GM18867 (cell line): ENCODE results near the gene PGBD1.

Source experiments
- ATAC-seq: cut with Tn5 transposase; IDR thresholded peaks from one replicate; pipeline ENCODE4 v1.9.1; 2021; ENCODE audit warnings: mild to moderate bottlenecking, moderate library complexity; ENCODE audit not compliant: unreplicated experiment

PGBD1 gene

DNA sequence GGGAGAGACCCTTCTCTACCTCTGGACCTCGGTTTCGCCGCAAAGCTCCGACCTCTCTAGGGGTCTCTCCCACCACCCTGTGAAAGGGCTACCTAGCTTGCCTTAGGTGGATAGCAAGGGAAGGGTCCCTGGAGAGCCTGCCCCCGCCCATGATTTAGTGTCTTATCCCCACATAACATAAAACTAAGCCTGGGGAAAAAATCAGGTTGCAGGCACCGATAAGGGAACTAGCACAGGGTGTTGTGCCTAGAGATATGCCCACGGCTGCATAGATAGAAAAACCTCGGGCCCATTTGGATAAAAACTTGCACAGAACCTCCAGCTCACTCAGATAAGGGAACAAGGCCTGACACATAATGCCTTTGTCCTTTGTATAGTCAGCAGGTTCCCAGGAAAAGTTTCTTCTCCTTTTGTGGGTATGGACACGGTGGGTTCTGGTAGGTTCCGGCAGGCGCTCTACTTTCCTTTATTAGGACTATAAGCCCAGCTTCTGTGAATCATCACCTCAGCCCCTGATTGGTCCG lies 53.7 kb downstream of the PGBD1 start:
- peak; percentile 1 for ATAC-seq

DNA sequence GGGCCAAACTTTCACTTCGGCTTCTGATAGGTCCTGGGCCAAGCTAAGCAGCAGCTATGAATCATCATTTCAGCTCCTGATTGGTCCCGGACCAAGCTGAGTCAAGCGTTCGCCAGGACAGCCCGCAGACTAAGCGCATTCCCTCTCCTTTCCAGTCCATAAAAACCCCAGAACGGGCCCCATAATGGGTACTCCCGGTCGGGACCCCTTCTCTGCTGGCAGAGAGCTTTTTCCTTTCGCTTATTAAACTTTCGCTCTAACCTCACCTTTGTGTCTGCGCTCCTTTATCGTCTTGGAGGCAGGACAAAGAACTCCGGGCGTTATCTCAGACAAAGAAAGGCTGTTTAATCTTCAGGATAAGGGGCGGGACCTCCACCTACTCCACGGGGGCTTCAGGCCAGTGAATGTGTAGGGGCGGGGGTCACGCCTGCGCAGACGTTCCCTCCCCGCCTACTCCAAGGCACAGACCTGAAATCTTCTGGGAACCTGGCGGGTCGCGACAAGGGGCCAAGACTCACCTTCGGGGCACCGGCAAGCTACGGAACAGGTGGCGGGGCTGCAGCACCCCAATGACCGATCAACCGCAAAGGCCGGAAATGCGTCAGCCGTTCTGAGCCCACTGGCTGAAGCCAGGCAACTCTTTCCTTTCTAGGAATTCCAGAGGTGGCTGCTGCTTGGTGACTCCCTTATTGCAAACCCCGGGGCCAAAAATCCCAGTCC lies 54.4 kb downstream of the PGBD1 start, which contains the start of gene ZSCAN31:
ZSCAN31 (minus strand) TSS at position 585 of the 720 bp plus-strand sequence. CDS start 6,465 bp downstream, outside the sequence.
- peak; percentile 90 for ATAC-seq

DNA sequence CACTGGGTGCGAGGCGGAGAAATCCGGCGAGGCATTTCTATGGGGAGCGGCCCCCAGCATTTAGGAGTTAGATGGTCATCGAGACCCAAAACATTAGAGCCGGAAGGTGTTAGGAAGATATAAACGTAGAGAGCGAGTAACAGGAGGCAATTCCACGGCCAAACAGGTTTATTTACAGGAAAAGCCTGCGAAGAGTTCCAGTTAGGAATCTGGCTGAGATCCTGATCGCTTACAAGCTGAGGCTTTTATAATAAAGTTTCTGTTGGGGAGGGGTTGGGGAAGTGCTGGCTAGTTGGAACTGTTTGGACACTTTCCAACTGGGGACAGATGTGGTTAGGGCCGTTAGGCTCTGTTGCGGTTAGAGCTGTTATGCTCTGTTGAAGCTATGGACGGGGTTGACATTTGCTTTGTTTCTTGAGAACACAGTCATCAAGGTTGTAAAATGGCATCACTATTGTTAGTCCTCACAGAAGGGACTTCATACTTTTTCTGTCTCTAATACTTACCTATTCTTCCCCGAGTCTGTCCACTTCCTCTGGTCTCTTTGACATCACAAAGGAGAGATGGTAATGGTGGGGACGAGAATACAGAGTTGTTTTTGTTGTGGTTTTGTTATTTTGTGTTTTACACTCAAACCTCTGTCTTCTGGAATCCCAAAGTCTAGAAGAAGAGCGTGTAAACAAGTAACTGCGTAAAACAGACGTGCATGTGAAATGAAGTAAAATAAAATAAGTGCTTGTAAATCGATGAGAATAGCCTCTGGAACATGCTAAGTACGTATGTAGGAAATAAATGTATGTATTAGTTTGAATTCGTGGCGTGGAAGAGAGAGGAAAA lies 55.1 kb downstream of the PGBD1 start:
- ATAC-seq, result peak; percentile 48

DNA sequence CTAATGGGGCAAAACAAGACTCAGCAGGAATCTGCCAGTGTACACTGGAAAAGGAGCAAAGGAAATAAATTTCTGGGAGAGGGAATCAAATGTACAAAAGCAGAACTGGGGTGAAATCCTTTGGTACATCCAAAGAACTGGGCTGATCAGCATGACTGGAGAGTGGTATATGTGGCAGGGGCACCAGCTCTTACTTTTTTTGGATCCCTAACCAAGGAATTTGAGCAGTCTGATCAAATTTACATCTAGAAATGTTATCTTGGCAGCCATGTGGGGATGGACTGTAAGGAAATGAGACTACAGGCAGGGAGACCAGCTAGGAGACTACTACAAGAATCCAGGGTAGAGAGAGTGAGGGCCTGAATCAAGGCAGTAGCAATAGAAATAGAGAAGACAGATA lies 55.7 kb downstream of the PGBD1 start:
- no peak for ATAC-seq

DNA sequence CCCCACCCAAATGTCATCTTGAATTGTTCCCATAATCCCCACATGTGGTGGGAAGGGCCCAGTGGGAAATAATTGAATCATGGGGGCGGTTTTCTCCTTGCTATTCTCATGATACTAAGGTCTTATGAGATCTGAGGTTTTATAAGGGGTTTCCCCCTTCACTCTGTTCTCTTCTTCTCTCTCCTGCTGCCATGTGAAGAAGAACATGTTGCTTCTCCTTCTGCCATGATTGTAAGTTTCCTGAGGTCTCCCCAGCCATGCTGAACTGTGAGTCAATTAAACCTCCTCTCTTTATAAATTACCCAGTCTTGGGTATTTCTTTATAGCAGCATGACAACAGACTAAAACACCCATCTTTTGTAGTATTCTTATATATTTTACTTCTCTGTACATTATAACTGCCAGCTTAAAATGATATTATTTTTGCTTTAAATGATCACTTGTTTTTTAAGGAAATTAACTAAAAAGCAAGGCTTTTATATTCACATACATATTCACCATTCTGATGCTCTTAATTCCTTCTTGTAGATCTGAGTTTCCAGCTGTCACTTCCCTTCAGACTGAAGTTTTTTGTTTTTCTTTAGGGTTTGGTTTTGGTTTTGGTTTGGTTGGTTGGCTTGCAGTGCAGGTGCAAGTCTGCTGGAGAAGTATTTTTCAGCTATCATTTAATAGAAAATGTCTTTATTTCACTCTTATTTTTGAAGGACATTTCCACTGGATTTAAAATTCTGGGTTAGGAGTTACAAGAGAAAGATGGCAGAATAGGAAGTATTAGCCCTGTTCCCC lies 59.1 kb downstream of the PGBD1 start:
- no peak for ATAC-seq

DNA sequence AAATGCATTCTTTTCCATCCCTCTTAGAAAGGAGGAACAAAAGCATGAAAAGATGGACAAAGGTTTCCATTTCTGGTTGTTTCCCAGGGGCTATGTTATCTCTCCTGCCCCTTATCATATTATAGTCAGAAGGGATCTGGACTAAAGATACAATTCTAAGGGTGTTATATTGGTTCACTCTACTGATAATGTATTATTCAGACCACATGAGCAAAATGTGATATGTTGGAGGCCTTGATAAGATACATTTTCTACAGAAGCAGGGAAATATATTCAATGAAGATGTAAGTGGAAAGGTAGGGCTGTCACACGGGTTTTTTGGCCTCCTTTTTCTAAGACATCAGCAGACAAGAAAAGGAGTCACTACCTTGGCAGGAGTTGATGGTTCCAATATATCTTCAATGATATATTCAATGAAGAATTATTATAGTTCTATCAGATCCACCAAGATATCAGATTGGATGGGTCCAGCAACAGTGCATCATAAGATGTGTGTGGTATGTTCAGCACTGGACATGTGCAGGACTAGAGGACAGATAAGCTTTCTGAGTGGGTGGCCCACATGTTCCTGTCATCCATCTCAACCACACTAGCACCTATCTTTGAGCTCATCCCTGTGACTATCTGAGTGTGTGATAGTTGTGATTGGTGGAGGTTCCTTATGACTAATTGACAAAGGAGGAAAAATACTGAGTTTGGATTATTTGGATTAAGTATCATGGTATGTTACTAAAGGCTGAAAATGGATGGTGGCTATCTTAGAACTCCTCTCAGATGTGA lies 62.7 kb downstream of the PGBD1 start:
- ATAC-seq, result no peak

DNA sequence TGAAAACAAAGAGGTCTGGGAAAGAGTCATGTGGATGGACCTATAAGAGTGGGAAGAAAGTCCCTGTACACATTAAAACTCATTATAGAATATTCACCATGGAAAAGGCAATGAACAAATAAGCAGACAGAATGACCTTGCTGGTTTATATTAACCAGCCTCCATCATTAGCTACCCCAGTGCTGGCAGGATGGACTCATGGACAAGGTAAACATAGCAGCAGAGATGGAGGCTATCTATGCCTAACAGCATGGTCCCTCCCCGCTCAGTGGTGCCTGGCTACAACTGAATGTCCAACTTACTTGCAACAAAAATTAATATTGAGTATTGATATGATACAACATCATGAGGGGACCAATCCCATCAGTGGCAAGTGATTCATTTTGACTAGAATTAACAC lies 63.8 kb downstream of the PGBD1 start:
- no peak for ATAC-seq

DNA sequence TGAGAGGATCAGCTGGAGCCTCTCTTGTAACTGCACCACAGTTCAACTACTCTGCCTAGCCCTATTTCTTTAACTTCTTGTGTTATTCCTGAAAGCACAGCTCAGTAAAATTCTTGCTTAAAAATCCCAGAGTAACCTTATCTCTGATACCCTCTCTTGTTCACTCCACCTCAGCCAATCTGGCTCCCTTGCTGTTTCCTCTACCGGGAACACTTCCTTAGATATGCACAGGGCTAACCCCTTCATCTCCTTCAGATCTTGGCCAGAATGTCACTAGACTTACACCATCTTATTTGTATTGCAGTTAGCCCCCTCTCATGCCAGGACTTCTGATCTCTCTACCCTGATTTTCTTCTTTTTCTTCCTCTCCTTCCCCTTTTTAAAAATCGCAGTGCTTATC lies 65.7 kb downstream of the PGBD1 start:
- no peak for ATAC-seq

DNA sequence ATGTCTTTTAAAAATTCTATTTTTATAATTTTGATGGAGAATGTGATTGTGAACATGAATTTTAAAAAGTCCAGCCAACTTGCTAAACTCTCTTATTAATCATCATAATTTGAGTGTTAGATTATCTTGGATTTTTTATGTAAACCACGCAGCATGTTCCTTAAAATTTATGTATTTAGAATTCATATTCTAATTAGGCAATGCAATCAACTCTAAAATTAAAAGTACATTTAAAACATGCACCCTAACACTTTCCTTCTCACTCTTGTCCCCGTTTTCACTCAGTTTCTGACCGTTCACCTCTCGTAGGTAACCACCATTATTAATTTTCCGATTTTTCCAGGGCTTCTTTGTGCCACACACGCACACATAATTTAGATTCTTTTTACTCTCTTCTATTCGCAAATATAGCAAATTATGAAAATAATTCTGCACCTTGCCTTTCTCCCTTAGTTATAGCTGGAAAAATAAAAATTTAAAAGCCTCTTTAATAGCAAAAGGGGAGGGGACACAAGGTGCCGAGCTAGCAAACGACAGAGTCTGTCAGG lies 68.0 kb downstream of the PGBD1 start:
- ATAC-seq, result peak; percentile 6

DNA sequence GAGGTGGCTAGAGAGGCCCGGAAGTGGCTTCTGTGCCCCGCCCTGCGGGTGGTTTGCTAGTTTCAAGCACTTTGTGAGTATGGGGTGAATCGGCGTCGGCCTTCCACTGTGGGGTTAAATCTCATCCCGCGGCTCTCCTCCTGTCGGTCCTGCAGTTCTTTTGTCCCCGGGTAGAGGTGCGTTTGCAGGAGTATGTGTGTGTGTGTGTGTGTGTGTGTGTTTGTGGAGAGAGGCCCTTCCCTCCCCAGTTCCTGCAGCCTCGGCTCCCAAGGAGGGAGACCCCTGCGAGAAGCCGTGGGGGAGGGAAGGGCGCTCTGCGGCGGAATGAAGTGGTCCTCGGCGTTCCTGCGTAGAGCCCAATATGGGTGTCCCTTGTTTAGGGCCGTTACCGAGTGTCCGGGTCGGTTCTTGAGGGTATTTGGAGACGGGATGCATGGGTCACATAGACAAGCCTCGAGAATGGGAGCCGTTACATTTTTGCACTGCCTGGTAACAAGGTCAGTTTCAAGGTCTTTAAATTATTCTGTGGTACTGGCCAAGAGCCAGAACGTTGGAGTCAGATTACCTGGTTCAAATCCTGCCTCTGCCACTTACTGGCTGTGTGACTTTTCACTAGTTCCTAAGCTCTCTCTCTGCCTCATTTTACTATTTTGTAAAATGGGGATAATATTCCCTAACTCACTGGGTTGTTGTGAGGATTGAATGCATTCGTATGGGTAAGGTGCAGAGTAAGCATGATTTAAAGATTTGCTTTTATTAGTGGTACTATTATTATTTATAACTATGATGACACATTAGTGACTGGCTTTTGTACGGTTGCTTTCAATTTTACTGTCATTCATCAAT lies 68.7 kb downstream of the PGBD1 start, which contains the start of gene ZKSCAN3:
ZKSCAN3 (plus strand) TSS at position 56 of the 846 bp plus-strand sequence. CDS start 9,640 bp downstream, outside the sequence.
- peak; percentile 98 for ATAC-seq

DNA sequence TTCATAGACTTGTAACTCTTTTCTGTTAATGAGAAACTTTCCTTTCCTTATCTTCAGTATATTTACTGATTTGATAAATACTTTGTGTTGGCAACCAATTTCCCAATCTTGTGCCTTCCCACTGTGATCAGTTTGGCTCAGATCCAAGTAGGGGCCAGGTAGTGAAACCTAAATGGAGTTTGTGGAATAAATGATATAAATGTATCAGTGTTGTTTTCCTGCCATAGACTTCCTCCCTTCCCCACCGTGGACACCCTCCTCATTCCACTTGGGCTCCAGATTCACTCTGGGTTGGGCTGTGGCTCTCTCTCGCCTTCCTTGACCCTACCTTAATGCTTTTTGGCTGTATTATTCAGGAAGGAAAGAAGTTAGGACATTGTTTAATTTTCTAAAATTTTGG lies 69.7 kb downstream of the PGBD1 start:
- no peak for ATAC-seq

DNA sequence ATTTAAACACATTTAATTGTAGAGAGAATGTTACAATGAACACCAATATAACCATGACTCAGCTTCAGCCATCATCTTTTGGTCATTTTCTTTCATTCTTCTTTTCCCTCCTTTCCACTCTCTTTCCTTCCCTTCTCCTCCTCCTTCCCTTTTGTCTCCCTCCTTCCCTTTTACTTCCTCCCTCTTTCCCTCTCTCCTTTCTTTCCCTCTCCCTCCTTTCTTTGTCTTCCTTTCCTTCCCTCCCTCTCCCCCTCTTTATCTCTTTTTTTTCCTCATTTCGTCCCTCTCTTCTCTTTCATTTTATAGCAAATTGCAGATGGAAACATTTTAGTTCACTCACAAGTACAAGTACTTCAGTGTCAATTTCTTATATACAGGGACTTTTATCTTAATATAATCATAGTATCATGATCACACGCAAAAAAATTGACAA lies 70.1 kb downstream of the PGBD1 start:
- no peak for ATAC-seq
